ENCODE measurements around the gene TBC1D19.

TBC1D19 gene

DNA sequence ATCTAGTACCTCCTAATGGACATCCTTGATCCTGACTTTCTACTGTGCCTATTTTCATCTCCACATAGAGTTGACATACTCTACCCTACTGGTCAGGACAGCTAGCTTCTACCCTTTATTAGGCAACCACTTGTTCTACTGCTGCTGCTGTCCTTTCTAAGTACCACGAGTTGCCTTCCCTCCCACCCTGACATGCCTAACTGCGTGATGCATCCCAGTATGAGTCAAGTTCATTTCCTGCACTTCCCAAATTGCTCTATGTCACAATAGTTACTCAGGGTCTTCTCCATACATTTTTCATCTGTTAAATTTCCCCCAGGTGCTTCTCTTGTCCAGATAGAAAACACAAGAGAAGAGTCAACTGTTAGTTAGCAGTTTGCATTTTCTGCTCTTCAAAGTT lies 133.4 kb downstream of the TBC1D19 start:
- Histone ChIP-seq H3K27me3 (ENCODE audit: control insufficient read depth in 1 of 2, insufficient read depth in 2 of 2, low read length in 2 of 2) (no peaks in the 10 kb centered on the region), H3K4me1 (ENCODE audit: insufficient read depth, low read length) (no peaks in the 10 kb centered on the region), H3K9me3 (ENCODE audit: low read length) (no peaks in the 10 kb centered on the region), H3K9ac (ENCODE audit: low read length) (no peak overlapping the region), H3K27ac (ENCODE audit: low read depth, low read length) (no peak overlapping the region), H3K4me3 (ENCODE audit: low read depth in 1 of 2, low read length in 2 of 2) (no peak overlapping the region), H3K36me3 (ENCODE audit: insufficient read depth, low read length) (no peaks in the 10 kb centered on the region)

GRCh38 chr4:26719954-26720552 lies 136.2 kb downstream of the TBC1D19 start:
- no peak overlapping the region for H3K4me3 ChIP-seq (ENCODE audit: low read depth in 1 of 2, low read length in 2 of 2)
- no peaks in the 10 kb centered on the region for H3K4me1 ChIP-seq (ENCODE audit: insufficient read depth, low read length)
- no peak overlapping the region for H3K9ac ChIP-seq (ENCODE audit: low read length)
- no peaks in the 10 kb centered on the region for H3K27me3 ChIP-seq (ENCODE audit: control insufficient read depth in 1 of 2, insufficient read depth in 2 of 2, low read length in 2 of 2)
- H3K27ac ChIP-seq (ENCODE audit: low read depth, low read length), result no peak overlapping the region
- H3K36me3 ChIP-seq (ENCODE audit: insufficient read depth, low read length), result no peaks in the 10 kb centered on the region
- no peaks in the 10 kb centered on the region for H3K9me3 ChIP-seq (ENCODE audit: low read length)

GRCh38 chr4:26721685-26722084 lies 137.8 kb downstream of the TBC1D19 start:
- no peak overlapping the region for H3K27ac ChIP-seq (ENCODE audit: low read depth, low read length)
- no peak overlapping the region for H3K9ac ChIP-seq (ENCODE audit: low read length)
- H3K9me3 ChIP-seq (ENCODE audit: low read length), result no peaks in the 10 kb centered on the region
- H3K4me3 ChIP-seq (ENCODE audit: low read depth in 1 of 2, low read length in 2 of 2), result no peak overlapping the region
- no peaks in the 10 kb centered on the region for H3K4me1 ChIP-seq (ENCODE audit: insufficient read depth, low read length)
- no peaks in the 10 kb centered on the region for H3K27me3 ChIP-seq (ENCODE audit: control insufficient read depth in 1 of 2, insufficient read depth in 2 of 2, low read length in 2 of 2)
- H3K36me3 ChIP-seq (ENCODE audit: insufficient read depth, low read length), result no peaks in the 10 kb centered on the region

- no peak overlapping the region for H3K4me3 ChIP-seq (ENCODE audit: low read depth in 1 of 2, low read length in 2 of 2)
- no peaks in the 10 kb centered on the region for H3K9me3 ChIP-seq (ENCODE audit: low read length)
- no peak overlapping the region for H3K9ac ChIP-seq (ENCODE audit: low read length)
- H3K4me1 ChIP-seq (ENCODE audit: insufficient read depth, low read length), result no peaks in the 10 kb centered on the region
- no peak overlapping the region for H3K27ac ChIP-seq (ENCODE audit: low read depth, low read length)
- H3K27me3 ChIP-seq (ENCODE audit: control insufficient read depth in 1 of 2, insufficient read depth in 2 of 2, low read length in 2 of 2), result no peaks in the 10 kb centered on the region
- H3K36me3 ChIP-seq (ENCODE audit: insufficient read depth, low read length), result no peaks in the 10 kb centered on the region
Measured at GRCh38 chr4:26723216-26723615, 139.3 kb downstream of the TBC1D19 start.

GRCh38 chr4:26724534-26724933 lies 140.7 kb downstream of the TBC1D19 start:
- Histone ChIP-seq H3K4me3 (ENCODE audit: low read depth in 1 of 2, low read length in 2 of 2) (no peak overlapping the region), H3K9ac (ENCODE audit: low read length) (no peak overlapping the region), H3K4me1 (ENCODE audit: insufficient read depth, low read length) (no peaks in the 10 kb centered on the region), H3K9me3 (ENCODE audit: low read length) (no peaks in the 10 kb centered on the region), H3K36me3 (ENCODE audit: insufficient read depth, low read length) (peaks cover 4% of the 10 kb centered on the region), H3K27ac (ENCODE audit: low read depth, low read length) (no peak overlapping the region), H3K27me3 (ENCODE audit: control insufficient read depth in 1 of 2, insufficient read depth in 2 of 2, low read length in 2 of 2) (no peaks in the 10 kb centered on the region)

GRCh38 chr4:26726655-26727387 lies 142.9 kb downstream of the TBC1D19 start:
- H3K4me3 ChIP-seq (ENCODE audit: low read depth in 1 of 2, low read length in 2 of 2), result no peak overlapping the region
- H3K9me3 ChIP-seq (ENCODE audit: low read length), result no peaks in the 10 kb centered on the region
- H3K36me3 ChIP-seq (ENCODE audit: insufficient read depth, low read length), result peaks cover 4% of the 10 kb centered on the region
- no peaks in the 10 kb centered on the region for H3K4me1 ChIP-seq (ENCODE audit: insufficient read depth, low read length)
- H3K27me3 ChIP-seq (ENCODE audit: control insufficient read depth in 1 of 2, insufficient read depth in 2 of 2, low read length in 2 of 2), result no peaks in the 10 kb centered on the region
- no peak overlapping the region for H3K9ac ChIP-seq (ENCODE audit: low read length)
- H3K27ac ChIP-seq (ENCODE audit: low read depth, low read length), result no peak overlapping the region

- Histone ChIP-seq H3K27me3 (ENCODE audit: control insufficient read depth in 1 of 2, insufficient read depth in 2 of 2, low read length in 2 of 2) (no peaks in the 10 kb centered on the region), H3K4me1 (ENCODE audit: insufficient read depth, low read length) (no peaks in the 10 kb centered on the region), H3K36me3 (ENCODE audit: insufficient read depth, low read length) (peaks cover 4% of the 10 kb centered on the region), H3K27ac (ENCODE audit: low read depth, low read length) (no peak overlapping the region), H3K4me3 (ENCODE audit: low read depth in 1 of 2, low read length in 2 of 2) (no peak overlapping the region), H3K9ac (ENCODE audit: low read length) (no peak overlapping the region), H3K9me3 (ENCODE audit: low read length) (no peaks in the 10 kb centered on the region)
Measured at GRCh38 chr4:26727844-26728243, 144.0 kb downstream of the TBC1D19 start.

- Histone ChIP-seq H3K4me3 (ENCODE audit: low read depth in 1 of 2, low read length in 2 of 2) (no peak overlapping the region), H3K36me3 (ENCODE audit: insufficient read depth, low read length) (peaks cover 4% of the 10 kb centered on the region)
Measured at GRCh38 chr4:26729027-26729426, 145.1 kb downstream of the TBC1D19 start.

DNA sequence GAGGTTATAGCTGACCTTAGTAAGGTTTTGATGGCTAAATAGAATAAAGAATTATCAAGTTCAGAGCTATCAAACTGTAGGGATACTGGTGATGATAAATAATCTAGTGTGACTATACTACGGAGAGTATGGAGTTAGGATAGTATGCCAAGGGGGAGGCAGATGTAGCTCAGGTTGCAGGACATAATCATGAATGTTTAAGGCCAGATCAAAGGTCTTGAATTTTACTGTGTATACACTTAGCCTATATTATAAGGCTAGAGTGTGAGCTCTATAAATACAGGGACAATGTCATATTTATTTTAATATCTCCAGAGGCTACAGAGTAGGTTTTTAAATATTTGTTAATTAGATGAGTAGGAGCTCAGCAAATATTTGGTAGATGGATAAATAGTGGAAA lies 145.7 kb downstream of the TBC1D19 start:
- Histone ChIP-seq H3K36me3 (ENCODE audit: insufficient read depth, low read length) (peaks cover 4% of the 10 kb centered on the region), H3K9ac (ENCODE audit: low read length) (no peak overlapping the region), H3K27ac (ENCODE audit: low read depth, low read length) (no peak overlapping the region), H3K4me3 (ENCODE audit: low read depth in 1 of 2, low read length in 2 of 2) (no peak overlapping the region), H3K4me1 (ENCODE audit: insufficient read depth, low read length) (no peaks in the 10 kb centered on the region), H3K9me3 (ENCODE audit: low read length) (no peaks in the 10 kb centered on the region), H3K27me3 (ENCODE audit: control insufficient read depth in 1 of 2, insufficient read depth in 2 of 2, low read length in 2 of 2) (no peaks in the 10 kb centered on the region)

More at GRCh38 chr4:26729027-26729426, 145.1 kb downstream of the TBC1D19 start:
- Histone ChIP-seq H3K9ac (ENCODE audit: low read length) (no peak overlapping the region), H3K27ac (ENCODE audit: low read depth, low read length) (no peak overlapping the region), H3K27me3 (ENCODE audit: control insufficient read depth in 1 of 2, insufficient read depth in 2 of 2, low read length in 2 of 2) (no peaks in the 10 kb centered on the region), H3K4me1 (ENCODE audit: insufficient read depth, low read length) (no peaks in the 10 kb centered on the region), H3K9me3 (ENCODE audit: low read length) (no peaks in the 10 kb centered on the region)

- H3K27me3 ChIP-seq (ENCODE audit: control insufficient read depth in 1 of 2, insufficient read depth in 2 of 2, low read length in 2 of 2), result no peaks in the 10 kb centered on the region
Measured at GRCh38 chr4:26731351-26732035, 147.6 kb downstream of the TBC1D19 start.

DNA sequence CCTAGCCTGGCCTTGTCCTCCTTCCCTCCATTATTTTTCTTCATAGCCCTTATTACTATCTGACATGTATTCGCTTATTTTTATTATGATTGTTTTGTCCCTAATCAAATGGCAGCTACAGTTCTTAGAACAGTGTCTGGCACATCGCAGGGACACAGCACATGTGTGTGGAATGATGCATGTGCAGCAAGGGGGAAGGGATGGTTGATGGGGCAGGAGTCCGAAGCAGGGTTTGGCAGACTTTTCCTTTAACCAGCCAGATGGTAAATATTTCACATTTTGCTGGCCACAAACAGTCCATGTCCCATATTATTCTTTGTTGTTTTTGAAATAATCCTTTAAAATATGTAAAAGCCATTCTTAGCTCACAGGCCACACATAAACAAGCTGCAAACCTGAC lies 148.5 kb downstream of the TBC1D19 start:
- Histone ChIP-seq H3K27me3 (ENCODE audit: control insufficient read depth in 1 of 2, insufficient read depth in 2 of 2, low read length in 2 of 2) (no peaks in the 10 kb centered on the region), H3K36me3 (ENCODE audit: insufficient read depth, low read length) (peaks cover 4% of the 10 kb centered on the region), H3K4me1 (ENCODE audit: insufficient read depth, low read length) (no peaks in the 10 kb centered on the region), H3K9ac (ENCODE audit: low read length) (no peak overlapping the region), H3K9me3 (ENCODE audit: low read length) (no peaks in the 10 kb centered on the region), H3K4me3 (ENCODE audit: low read depth in 1 of 2, low read length in 2 of 2) (no peak overlapping the region), H3K27ac (ENCODE audit: low read depth, low read length) (no peak overlapping the region)

More at GRCh38 chr4:26731351-26732035, 147.6 kb downstream of the TBC1D19 start:
- Histone ChIP-seq H3K9me3 (ENCODE audit: low read length) (no peaks in the 10 kb centered on the region), H3K4me1 (ENCODE audit: insufficient read depth, low read length) (no peaks in the 10 kb centered on the region), H3K4me3 (ENCODE audit: low read depth in 1 of 2, low read length in 2 of 2) (no peak overlapping the region), H3K9ac (ENCODE audit: low read length) (no peak overlapping the region), H3K36me3 (ENCODE audit: insufficient read depth, low read length) (peaks cover 4% of the 10 kb centered on the region), H3K27ac (ENCODE audit: low read depth, low read length) (no peak overlapping the region)

Data from muscle layer of colon (tissue), 2 donors.